GM10248 (cell line): ENCODE results near the gene ARHGAP25.

Source experiments
- CTCF ChIA-PET: fragments of 300-600 bp; sonication (Branson Sonifier 250); formaldehyde crosslinking; extraction: SDS; loops from one replicate; lab custom pipeline; 2021; ENCODE audit warnings: antibody characterized with exemption; lab: Yijun Ruan, JAX
- POLR2A ChIA-PET: fragments of 350-650 bp; sonication (Branson Sonifier 250); formaldehyde crosslinking; extraction: SDS; loops from one replicate; lab custom pipeline; 2020; ENCODE audit warnings: antibody characterized with exemption; lab: Yijun Ruan, JAX
- DNase-seq: peaks from one replicate; pipeline ENCODE4 v3.0.0; 2012; ENCODE audit errors: extremely low spot score
- TF ChIP-seq, protein P1 (sequence below): IDR thresholded peaks from 2 replicates; pipeline ENCODE4 v1.5.1; 2012; ENCODE audit warnings: mild to moderate bottlenecking, low read depth; ENCODE audit errors: extremely low read depth, missing control alignments, control extremely low read depth

Gene ARHGAP25

DNA sequence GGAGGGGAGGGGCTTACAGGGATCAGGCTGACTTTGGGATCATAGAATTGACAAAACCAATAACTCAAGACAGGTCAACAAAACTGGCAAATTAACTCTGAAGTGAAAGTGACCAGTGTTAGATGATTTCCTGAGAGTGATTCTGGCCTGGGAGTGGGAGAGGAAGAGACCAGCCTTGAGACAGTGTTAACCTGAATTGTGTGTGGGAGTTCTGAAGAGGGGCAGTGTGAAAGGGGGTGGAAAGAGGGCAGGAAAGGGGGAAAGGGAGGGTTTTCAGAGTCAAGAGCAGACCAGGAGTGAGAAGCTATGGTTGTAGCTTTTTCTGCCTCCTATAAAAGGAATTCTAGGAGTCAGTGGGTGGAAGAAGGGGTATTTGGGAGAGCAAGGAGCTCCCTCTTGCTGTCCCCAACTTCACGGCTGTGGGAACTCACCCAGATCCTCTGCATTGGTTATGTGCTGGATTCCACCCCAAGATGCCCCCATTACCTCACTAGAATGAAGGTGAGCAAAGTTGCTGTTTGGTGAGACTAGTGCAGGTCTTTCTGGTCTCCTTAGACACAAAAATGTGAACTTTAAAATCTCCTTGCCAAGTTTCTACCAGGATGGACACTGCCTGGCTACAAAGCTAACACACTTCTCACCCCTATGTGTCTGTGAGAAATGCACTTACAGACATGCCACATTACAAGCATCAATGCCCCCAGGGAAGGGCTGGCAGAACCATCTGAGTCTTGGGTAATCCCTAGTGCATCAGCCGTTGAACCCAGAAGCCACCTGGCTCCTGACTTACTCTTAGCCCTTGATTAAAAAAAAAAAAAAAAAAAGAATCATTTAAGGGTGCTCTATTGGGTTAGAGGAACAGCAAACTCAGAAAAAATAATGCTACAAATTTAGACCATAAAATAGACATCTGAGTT, 75.0 kb downstream of the ARHGAP25 start:
- CTCF ChIA-PET = no interaction called here

DNA sequence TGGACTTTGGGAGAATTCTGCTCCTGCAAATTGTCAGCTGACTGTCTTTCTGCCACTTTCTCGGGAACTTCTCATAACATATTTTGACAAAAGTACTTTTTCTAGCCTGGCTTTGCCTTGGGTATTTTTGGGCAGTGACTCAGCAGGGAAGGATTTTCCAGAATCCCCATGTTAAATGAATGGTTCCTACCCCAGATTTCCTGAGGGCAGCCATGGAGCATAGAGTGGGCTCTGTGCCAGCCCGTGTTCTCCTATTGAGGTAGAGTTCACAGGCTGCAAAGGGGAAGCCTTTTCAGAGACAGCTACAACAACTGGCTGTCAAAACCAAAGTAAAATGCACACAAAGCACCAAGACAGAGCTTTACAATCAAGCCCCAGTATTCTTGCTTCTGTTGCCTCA, 76.8 kb downstream of the ARHGAP25 start:
- DNase-seq = no peak
- ChIA-PET CTCF (interaction anchor here (1.1 kb wide), 1 partner anchor 89 kb away, joined by 3 read pairs; no protein-coding TSS in a partner anchor), POLR2A (no interaction called here)
- TF ChIP-seq, protein P1, sequence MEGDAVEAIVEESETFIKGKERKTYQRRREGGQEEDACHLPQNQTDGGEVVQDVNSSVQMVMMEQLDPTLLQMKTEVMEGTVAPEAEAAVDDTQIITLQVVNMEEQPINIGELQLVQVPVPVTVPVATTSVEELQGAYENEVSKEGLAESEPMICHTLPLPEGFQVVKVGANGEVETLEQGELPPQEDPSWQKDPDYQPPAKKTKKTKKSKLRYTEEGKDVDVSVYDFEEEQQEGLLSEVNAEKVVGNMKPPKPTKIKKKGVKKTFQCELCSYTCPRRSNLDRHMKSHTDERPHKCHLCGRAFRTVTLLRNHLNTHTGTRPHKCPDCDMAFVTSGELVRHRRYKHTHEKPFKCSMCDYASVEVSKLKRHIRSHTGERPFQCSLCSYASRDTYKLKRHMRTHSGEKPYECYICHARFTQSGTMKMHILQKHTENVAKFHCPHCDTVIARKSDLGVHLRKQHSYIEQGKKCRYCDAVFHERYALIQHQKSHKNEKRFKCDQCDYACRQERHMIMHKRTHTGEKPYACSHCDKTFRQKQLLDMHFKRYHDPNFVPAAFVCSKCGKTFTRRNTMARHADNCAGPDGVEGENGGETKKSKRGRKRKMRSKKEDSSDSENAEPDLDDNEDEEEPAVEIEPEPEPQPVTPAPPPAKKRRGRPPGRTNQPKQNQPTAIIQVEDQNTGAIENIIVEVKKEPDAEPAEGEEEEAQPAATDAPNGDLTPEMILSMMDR = no peak

More for the DNA sequence above, 75.0 kb downstream of the ARHGAP25 start:
- POLR2A ChIA-PET = no interaction called here
- TF ChIP-seq, protein P1 = no peak
- no peak for DNase-seq

DNA sequence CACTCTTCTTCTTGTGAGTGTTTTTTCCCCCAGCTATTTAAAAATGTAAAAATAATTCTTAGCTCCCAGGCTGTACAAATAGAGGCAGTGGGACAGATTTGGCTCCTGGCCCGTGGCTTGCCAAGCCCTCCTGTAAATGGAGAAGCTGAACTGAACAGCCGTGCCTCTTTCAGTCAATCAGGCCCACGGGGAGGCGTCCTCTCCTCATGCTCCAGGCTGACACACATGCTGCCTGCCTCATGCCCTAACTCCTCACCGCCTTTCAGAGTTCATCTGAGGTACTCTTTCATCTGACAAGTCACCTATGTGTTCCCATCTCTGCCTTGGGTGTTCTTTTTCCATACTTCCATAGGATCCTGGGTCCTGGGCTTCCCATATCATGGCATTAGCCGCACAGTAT, 77.6 kb downstream of the ARHGAP25 start:
- TF ChIP-seq, protein P1 = no peak
- CTCF ChIA-PET = no interaction called here
- DNase-seq = no peak
- POLR2A ChIA-PET = no interaction called here

DNA sequence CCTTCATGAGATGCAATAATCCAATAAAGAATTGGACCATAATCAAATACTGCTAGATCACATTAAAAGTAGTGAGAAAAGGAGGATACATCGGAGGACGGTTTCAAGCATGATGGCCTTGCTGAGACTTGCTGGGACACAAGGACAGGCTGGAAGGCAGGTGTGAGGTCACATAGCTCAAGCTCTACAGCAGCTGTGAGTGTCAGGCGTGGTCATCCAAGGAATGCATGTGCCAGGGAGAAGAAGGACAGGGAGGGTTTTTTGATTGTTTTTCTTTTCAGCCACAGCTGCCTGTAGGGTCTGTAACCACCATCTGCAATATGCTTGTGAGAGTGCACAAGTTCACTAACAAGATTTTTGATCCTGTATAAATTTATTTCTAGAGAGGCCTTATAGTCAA, 79.0 kb downstream of the ARHGAP25 start:
- POLR2A ChIA-PET = no interaction called here
- TF ChIP-seq, protein P1 = no peak
- CTCF ChIA-PET = interaction anchor here (0.9 kb wide), 1 partner anchor 10 kb away, joined by 5 read pairs; no protein-coding TSS in a partner anchor
- DNase-seq = no peak

DNA sequence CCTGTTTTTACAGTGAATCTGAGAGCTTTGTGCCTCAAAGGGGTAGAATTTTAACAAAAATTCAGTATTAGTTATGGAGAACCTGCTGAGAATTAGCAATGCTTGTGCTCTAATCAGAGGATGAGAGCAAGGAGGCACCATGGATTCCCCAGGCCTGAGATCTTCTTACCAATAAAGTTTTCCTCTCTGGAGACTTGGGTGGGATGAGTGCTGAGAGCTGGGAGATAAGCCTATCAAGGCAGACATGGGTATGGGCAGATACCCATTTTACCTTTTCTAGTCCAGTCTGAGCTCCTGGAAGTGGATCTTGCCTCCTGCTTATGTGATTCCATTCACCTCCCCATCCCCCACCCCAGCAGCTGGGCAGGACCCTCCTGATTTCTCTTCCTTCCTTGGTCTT, 82.7 kb downstream of the ARHGAP25 start:
- CTCF ChIA-PET = interaction anchor here (1.3 to 3.3 kb wide), 4 partner anchors 9 to 66 kb away, joined by 3 to 15 read pairs (median 7); no protein-coding TSS in a partner anchor
- TF ChIP-seq, protein P1 = no peak

DNA sequence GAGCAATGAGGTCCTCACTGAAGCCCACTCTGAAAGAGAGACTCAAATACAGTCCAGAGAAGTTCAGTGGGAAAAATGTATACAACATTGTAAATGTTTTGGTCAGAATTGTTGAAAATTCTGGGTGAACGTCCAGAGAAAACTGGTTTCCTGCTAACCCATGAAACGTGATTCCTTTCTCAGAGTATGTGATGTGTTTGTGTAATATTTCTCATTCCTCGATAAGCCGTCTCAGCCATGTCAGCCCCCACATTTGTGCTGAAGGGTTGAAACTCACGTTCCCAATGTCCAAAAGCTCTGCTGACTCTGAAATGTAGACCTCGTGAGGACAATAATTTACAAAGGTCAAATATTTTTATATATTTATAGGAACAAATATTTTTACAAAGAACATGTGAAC, 84.9 kb downstream of the ARHGAP25 start:
- TF ChIP-seq, protein P1 = no peak
- CTCF ChIA-PET = interaction anchor here (0.9 to 3.3 kb wide), 7 partner anchors 10 to 356 kb away, joined by 3 to 15 read pairs (median 4); no protein-coding TSS in a partner anchor
- DNase-seq = no peak
- POLR2A ChIA-PET = no interaction called here

More for the DNA sequence above, 82.7 kb downstream of the ARHGAP25 start:
- POLR2A ChIA-PET = no interaction called here
- DNase-seq = no peak
